Natural killer cell (primary cell): Measurements from ENCODE around the gene CHMP2A. TPM values are rescaled to one million over a fixed set of nuclear protein-coding genes. Genes with fewer than 3 reads are reported as not detected.

Experiments used
- ATAC-seq, 3 donors: fragments of 150-1000 bp in 2 of 3; fragments of 200-7000 bp in 1 of 3; cut with Tn5 transposase; 1 replicate in 1 of 3; 2 replicates in 2 of 3; pipeline ENCODE4 v1.10.0; 2021; ENCODE audit warnings: mild to moderate bottlenecking in 2 of 3, moderate library complexity in 2 of 3
- DNase-seq, 2 donors: peaks; one replicate each; pipeline versions ENCODE4 v3.0.0 to v3.0.0-alpha.2; 2013 to 2021; ENCODE audit warnings: mixed read lengths in 1 of 2
- H3K27ac ChIP-seq: one replicate; pipeline ENCODE4 v1.5.1; 2013; ENCODE audit warnings: mild to moderate bottlenecking, low read length
- H3K27me3 ChIP-seq: one replicate; pipeline ENCODE4 v1.6.1; 2013; ENCODE audit warnings: low read length; ENCODE audit not compliant: control insufficient read depth, insufficient read depth
- H3K36me3 ChIP-seq: one replicate; pipeline ENCODE4 v1.6.1; 2013; ENCODE audit warnings: low read length; ENCODE audit not compliant: control insufficient read depth, insufficient read depth
- H3K4me1 ChIP-seq: one replicate; pipeline ENCODE4 v1.6.1; 2013; ENCODE audit warnings: low read length; ENCODE audit not compliant: control insufficient read depth, insufficient read depth
- H3K4me3 ChIP-seq: one replicate; pipeline ENCODE4 v1.5.1; 2013; ENCODE audit warnings: low read length
- H3K9me3 ChIP-seq: one replicate; pipeline ENCODE4 v1.6.1; 2013; ENCODE audit warnings: low read length; ENCODE audit not compliant: control insufficient read depth, insufficient read depth
- H3K27ac Mint-ChIP-seq, 2 donors: one replicate each; pipeline ENCODE4 v1.8.0; 2022; ENCODE audit warnings: mild to moderate bottlenecking in 2 of 2, mixed read lengths in 2 of 2, moderate library complexity in 1 of 2
- H3K27me3 Mint-ChIP-seq, 2 donors: one replicate each; pipeline ENCODE4 v1.8.0; 2022; ENCODE audit warnings: low read depth in 2 of 2, mixed read lengths in 2 of 2
- H3K36me3 Mint-ChIP-seq: one replicate; pipeline ENCODE4 v1.8.0; 2022; ENCODE audit warnings: mixed read lengths
- H3K4me1 Mint-ChIP-seq, 2 donors: one replicate each; pipeline ENCODE4 v1.8.0; 2022; ENCODE audit warnings: mixed read lengths in 2 of 2
- H3K4me3 Mint-ChIP-seq: one replicate; pipeline ENCODE4 v1.8.0; 2022; ENCODE audit warnings: mild to moderate bottlenecking, moderate library complexity, mixed read lengths
- H3K9me3 Mint-ChIP-seq, 2 donors: one replicate each; pipeline ENCODE4 v1.8.0; 2022; ENCODE audit warnings: mixed read lengths in 2 of 2
- CTCF ChIP-seq: fragments of 200-600 bp; IDR thresholded peaks from one replicate; pipeline ENCODE4 v1.8.0; 2022; ENCODE audit warnings: antibody characterized with exemption
- WGBS: methylation state at CpG from one replicate; pipeline ENCODE4 v1.1.7; 2013; ENCODE audit warnings: missing lambda C conversion rate; ENCODE audit not compliant: insufficient coverage; 5-methylcytosine and 5-hydroxymethylcytosine counted together
- intact Hi-C: fragments of 100-400 bp; cut with micrococcal nuclease; formaldehyde crosslinking; loops from one replicate; pipeline ENCODE4 v1.14.2; 2022
- total RNA-seq, 4 donors: library from RNA; stranded (reverse); fragments of 120-200 nt in 1 of 4; gene quantifications; one replicate each; pipeline versions ENCODE4 v1.2.3 to v1.2.4, GENCODE V29; 2013 to 2022

Gene CHMP2A
- total RNA-seq, 3 donors from 2014 or later (not counting 1 experiment from before 2014, with no cell fraction given) = 82.7 to 95.7 (median 94.7) TPM

GRCh38 chr19:58520257-58520599, 34.7 kb downstream of the CHMP2A start:
- peak overlapping the region; percentile 81 for H3K4me3 ChIP-seq
- TF ChIP-seq CTCF = no peak

GRCh38 chr19:58519355-58520256, 35.3 kb downstream of the CHMP2A start, which contains the start of gene ZBTB45:
Gene ZBTB45 (minus strand): TSS chr19:58519810. CDS start chr19:58517673, 2,137 bp downstream.
- H3K27me3 Mint-ChIP-seq = no peaks in the 10 kb centered on the region
- peak; percentile 71 for TF ChIP-seq CTCF
- ATAC-seq (peak; percentile 80 to 93 (median 83)), DNase-seq (peak; percentile 91 to 95)
- no peaks in the 10 kb centered on the region for H3K36me3 Mint-ChIP-seq
- Histone ChIP-seq H3K36me3 (peaks cover 16% of the 10 kb centered on the region), H3K4me1 (peaks cover 38% of the 10 kb centered on the region), H3K4me3 (peak within 1 kb of the TSS; percentile 81), H3K27ac (peak within 1 kb of the TSS; percentile 98), H3K9me3 (no peaks in the 10 kb centered on the region), H3K27me3 (no peaks in the 10 kb centered on the region)
- H3K4me3 Mint-ChIP-seq = peak within 1 kb of the TSS; percentile 97
- H3K4me1 Mint-ChIP-seq = peaks cover 25 to 46% of the 10 kb centered on the region in 2 donors
- under 1% methylated on average over 87 of the region's 87 CpGs for WGBS
- H3K27ac Mint-ChIP-seq = peak within 1 kb of the TSS; percentile 97 to 100
- no peaks in the 10 kb centered on the region for H3K9me3 Mint-ChIP-seq
- intact Hi-C loops = loop anchor here (1.0 to 2.0 kb wide), 5 partner anchors 20 to 337 kb away; partner anchors contain the start of genes ZNF274 and ZNF446

More at GRCh38 chr19:58520257-58520599, 34.7 kb downstream of the CHMP2A start:
- H3K27ac ChIP-seq = peak overlapping the region; percentile 98
- peak overlapping the region; percentile 97 for H3K4me3 Mint-ChIP-seq
- ATAC-seq (no peak), DNase-seq (no peak)
- no peaks in the 10 kb centered on the region for H3K27me3 ChIP-seq
- no peaks in the 10 kb centered on the region for H3K36me3 Mint-ChIP-seq
- H3K27ac Mint-ChIP-seq = peak overlapping the region; percentile 97 to 100
- no peaks in the 10 kb centered on the region for H3K9me3 ChIP-seq
- intact Hi-C loops = loop anchor here (1.0 kb wide), 3 partner anchors 44 to 61 kb away; partner anchors contain the start of gene ZNF446
- peaks cover 25 to 44% of the 10 kb centered on the region in 2 donors for H3K4me1 Mint-ChIP-seq
- H3K9me3 Mint-ChIP-seq = no peaks in the 10 kb centered on the region
- H3K4me1 ChIP-seq = peaks cover 34% of the 10 kb centered on the region
- peaks cover 16% of the 10 kb centered on the region for H3K36me3 ChIP-seq
- no peaks in the 10 kb centered on the region for H3K27me3 Mint-ChIP-seq
- 11% methylated on average over 4 of the region's 7 CpGs for WGBS

- no peaks in the 10 kb centered on the region for H3K36me3 Mint-ChIP-seq
- H3K36me3 ChIP-seq = peaks cover 16% of the 10 kb centered on the region
- ATAC-seq (no peak), DNase-seq (peak; percentile 27 to 75)
- H3K27ac Mint-ChIP-seq = peak overlapping the region; percentile 97 to 100
- WGBS = 0% methylated on average over 14 of the region's 14 CpGs
- no peaks in the 10 kb centered on the region for H3K27me3 Mint-ChIP-seq
- peak overlapping the region; percentile 97 for H3K4me3 Mint-ChIP-seq
- no peaks in the 10 kb centered on the region for H3K9me3 ChIP-seq
- H3K4me3 ChIP-seq = peak overlapping the region; percentile 81
- peaks cover 43% of the 10 kb centered on the region for H3K4me1 ChIP-seq
- no peak for TF ChIP-seq CTCF
- H3K4me1 Mint-ChIP-seq = peaks cover 25 to 52% of the 10 kb centered on the region in 2 donors
- peak overlapping the region; percentile 98 for H3K27ac ChIP-seq
- intact Hi-C loops = loop anchor here (1.0 to 2.0 kb wide), 2 partner anchors 20 to 336 kb away; partner anchors contain the start of gene ZNF274
- no peaks in the 10 kb centered on the region for H3K9me3 Mint-ChIP-seq
- no peaks in the 10 kb centered on the region for H3K27me3 ChIP-seq
Observed at GRCh38 chr19:58519087-58519354, 35.9 kb downstream of the CHMP2A start.
